ENCODE data around the gene SLC39A1.

Gene SLC39A1

GRCh38 chr1:153973525-153973924 is 10.2 kb upstream of the SLC39A1 start:
- no peak for DNase-seq

DNA sequence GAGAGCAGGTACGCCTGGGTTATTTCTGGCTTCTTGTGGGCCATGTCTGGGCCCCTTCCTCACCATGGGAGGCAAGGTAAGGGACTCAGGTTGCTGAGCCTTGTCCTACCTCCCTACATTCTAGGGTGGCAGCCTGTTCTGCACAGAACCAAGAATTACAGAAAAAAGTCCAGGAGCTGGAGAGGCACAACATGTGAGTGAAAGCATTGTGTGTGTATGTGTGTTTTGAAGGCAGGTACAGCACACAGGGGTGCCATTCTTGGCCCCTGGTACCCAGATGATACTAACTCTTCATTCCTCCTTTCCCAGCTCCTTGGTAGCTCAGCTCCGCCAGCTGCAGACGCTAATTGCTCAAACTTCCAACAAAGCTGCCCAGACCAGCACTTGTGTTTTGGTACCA is 9.7 kb upstream of the SLC39A1 start:
- no peak for DNase-seq

DNA sequence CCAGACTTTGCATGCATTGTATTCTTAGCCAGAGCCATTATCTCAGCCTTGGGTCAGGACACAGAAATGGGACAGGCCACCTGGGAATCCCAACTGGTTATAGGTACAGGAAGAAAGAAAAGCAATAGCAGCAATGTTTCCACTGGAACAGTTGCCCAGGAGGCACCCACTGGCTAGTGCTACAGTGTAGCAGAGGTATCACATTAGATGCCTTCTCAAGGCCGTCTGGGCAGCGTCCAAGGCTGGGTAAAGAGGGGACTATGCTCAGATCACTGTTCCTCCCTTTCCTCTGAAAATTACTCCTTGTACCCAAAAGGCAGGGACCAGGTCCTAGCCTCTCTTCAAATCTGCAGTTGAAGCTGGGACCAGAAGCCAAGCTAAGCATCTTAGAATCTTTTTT is 7.0 kb upstream of the SLC39A1 start:
- no peak for DNase-seq

GRCh38 chr1:153968972-153969371 is 5.6 kb upstream of the SLC39A1 start:
- no peak for DNase-seq

DNA sequence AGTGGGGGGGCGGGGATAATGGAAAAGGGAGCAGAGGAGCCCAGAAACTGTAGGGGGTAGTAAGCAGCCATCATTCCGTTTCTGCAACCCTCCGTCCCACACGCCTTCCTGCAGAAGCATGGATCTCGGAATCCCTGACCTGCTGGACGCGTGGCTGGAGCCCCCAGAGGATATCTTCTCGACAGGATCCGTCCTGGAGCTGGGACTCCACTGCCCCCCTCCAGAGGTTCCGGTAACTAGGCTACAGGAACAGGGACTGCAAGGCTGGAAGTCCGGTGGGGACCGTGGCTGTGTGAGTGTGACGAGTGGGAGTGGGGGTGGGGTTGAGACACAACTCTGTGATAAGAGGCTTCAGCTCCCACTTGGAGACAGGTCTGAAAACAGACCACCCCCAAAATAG is 5.1 kb upstream of the SLC39A1 start:
- no peak for DNase-seq

DNA sequence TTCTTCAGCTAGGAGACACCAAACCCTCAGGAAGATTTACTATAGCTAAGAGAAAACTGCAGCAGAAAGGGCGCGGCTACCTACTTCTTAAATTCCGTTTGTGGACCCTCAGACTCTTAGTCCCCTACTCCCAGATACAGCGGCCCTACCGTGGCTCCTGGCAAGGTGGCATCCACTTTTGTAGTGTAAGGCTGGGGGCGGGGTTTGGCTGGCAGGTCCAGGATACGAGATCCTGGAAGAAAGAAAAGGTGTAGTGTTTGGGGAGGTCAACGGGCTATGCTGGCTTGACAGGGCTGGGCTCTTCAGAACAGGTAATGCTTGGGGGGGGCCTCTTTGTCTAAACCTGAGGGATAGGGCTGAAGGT is 4.6 kb upstream of the SLC39A1 start:
- no peak for DNase-seq

DNA sequence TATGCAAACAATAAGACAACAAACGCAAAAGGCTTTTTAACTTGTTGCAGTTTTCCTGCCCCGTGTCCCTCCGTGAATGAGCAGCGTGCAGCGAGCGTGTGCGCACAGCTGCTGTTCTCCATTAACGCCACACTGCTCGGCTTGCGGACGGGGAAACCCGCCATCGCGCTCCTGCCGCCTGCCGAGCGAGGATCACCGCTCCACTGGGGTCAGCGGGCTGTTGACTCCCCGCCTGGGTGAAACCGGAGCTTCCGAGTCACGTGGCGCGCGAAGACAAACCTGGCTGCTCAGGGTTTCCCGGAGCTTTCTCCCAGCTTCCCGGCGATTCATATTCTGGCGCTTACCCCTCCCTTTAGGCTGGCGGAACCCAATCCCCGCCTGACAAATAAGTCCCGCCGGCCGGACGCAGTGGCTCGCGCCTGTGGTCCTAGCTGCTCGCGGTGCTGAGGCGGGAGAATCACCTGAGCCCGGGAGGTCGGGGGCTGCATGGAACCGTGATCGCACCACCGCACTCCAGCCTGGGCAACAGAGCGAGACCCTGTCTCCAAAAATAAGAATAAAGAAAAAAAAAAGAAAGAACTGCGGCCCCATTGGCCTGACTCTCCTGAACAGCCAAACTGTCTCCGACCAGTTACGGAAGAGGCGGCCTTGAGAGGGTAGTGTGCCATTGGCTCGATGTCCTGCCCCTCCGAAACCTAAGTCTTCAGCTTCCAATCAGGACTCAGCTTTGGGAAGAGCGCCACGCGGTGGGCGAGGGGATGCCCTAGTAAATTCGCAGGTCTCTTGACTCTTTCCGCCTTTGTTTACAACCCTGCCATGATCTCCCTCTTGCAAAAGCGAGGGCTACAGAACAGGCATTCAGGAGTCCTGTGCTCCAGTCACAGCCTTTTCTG is 4.0 kb upstream of the SLC39A1 start, which contains the start of gene CREB3L4:
Gene CREB3L4 (plus strand): TSS at position 796 of the 893 bp plus-strand sequence. CDS start 624 bp downstream, outside the sequence.
- DNase-seq = peak; percentile 40 to 69 (median 59)

GRCh38 chr1:153963850-153964331 is 554 bp upstream of the SLC39A1 start:
- no peak for DNase-seq

- no peak for DNase-seq
Measured at GRCh38 chr1:153962088-153963029, 978 bp downstream of the SLC39A1 start.

GRCh38 chr1:153961421-153961820 is 1.9 kb downstream of the SLC39A1 start:
- no peak for DNase-seq

DNA sequence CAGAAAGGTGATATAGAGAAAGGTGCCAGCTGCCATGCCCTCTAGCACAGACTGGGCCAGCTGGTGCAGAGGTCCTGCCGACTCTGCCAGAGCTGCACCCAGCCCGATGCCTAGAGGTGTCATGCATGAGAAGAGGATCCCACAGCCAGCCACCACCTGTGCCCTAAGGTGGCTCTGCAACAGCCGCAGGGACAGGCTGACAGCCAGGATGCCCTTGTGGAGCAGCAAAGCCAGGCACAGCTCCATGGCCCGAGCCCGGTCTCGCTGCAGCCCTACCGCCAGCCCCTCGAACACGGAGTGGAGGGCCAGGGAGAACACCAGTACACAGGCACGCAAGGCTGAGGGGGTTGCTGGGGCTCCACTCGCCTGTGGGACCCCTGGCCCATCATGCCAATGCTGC is 3.1 kb downstream of the SLC39A1 start:
- DNase-seq = no peak

DNA sequence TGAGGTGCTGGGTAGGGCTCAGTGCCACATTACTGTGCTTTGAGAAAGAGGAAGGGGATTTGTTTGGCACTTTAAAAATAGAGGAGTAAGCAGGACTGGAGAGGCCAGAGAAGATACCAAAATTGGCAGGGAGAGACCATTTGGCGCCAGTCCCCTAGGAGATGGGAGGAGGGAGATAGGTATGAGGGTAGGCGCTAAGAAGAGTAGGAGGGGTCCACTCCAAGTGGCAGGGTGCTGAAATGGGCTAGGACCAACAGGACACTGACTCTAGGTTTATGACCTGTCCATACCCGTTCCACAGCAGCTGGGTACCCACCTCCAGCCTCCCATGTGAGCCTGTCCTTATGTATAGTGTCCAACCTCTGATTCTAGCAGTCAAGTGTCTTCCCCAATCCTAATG is 3.9 kb downstream of the SLC39A1 start:
- no peak for DNase-seq

DNA sequence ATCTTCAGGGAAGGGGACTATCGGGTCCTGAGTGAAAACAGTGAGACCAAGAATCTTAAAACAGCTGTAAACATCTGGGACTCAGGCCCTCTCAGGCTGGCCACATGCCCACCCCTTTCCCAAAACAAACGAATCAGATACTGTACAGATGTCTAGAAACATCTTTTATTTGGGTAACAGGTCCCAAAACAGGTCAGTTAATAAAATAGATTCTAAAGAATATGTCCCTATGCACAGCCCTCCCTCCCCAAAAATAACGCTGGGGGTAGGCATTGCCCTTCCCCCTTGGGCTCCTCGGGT is 4.4 kb downstream of the SLC39A1 start:
- DNase-seq = no peak

DNA sequence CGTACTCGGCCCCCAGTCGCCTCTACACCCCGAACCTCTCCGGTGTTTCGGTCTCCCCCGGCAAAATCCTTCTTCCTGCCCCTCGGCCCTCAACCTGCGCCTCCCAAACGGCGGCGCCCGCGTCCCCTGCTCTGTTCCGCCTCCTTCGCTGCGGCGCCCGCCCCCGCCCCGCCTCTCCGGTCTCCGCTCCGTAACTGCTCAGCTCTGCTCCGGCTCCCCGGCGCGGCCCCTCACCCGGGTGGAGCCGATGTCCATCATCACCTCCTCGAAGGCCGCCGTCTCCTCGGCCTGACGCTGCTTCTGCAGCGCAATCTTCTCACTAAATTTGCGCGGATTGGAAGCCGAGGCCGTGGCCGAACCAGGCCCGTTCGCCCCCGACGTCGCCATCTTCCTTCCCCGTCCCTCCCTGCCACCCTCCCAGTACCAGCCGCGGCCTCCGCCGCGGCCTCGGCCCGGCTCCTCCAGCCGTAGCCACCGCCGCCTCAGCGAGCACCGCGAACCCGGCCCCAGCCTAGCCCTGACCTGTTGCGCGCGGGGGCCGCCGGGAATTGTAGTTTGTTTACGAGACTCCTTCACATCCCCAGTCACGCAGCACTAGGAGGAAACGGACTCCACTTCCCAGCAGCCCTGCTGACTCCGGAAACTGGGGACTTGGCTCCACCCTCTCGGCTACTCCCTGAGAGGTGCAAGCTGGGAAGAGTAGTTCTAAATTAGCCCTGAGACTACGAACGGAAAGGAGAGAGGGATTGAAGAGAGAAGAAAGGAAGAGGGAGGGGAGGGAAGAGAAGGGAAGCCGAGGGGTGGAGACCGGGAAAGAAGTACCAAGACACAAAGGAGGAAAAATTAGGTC is 5.0 kb downstream of the SLC39A1 start, which contains the start of gene CRTC2:
Gene CRTC2 (minus strand): TSS at position 502 of the 850 bp plus-strand sequence. CDS start 115 bp downstream, at position 387.
- DNase-seq = peak; percentile 87 to 94 (median 92)

- peak in 2 of 4 experiments; percentile 12 to 21 for DNase-seq
Measured at GRCh38 chr1:153957744-153958110, 5.6 kb downstream of the SLC39A1 start.

DNA sequence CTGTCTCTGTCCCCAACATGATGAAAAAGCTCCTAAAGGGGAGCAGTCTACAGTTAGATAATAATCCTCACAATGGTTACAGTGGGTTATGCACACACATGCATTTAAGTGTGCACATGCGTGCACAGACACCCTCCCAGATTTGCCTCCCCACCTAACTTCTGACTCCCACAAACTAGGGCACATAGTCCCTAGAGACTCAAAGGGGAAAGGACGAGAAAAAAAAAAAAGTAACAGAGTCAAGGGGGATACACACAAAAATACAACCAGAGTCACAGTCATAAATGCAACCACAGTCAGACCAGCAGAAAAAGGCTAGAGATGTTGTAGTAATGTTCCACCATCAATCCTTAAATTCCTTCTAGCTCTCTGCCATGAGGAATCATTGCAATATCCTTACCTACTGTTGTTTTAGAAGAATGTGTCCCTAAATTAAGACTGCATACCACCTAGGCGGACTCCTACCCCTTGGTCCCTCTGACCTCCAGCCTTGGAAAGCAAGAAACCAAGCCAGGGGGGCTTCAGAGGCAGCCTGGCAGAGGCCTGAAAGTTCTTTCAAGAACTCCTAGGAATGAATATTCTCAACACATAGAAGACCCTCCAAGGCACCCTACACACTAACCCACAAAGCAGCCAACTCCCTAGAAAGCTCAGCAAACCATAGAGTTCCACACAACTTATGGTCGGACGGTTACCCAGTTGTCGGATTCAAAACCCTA is 6.2 kb downstream of the SLC39A1 start:
- no peak for DNase-seq

DNA sequence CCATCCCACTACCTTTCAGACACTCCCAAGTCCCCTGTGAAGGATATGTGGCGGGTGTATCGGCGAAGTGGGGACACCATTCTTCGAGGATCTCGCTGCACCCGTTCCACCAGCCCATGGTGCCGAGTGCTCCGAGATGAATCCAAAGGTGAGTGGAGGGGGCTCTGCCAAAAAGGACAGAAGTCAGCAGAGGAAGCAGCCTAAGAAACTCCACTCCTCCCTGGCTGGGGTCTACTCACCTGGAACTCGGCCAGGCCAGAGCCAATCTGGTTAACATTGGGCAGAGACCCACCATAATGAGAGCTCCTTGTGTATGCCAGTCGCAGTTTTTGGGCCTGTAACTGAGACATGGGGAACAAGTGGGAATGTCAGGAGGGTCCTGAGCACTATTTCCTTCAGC is 8.5 kb downstream of the SLC39A1 start:
- DNase-seq = no peak

DNA sequence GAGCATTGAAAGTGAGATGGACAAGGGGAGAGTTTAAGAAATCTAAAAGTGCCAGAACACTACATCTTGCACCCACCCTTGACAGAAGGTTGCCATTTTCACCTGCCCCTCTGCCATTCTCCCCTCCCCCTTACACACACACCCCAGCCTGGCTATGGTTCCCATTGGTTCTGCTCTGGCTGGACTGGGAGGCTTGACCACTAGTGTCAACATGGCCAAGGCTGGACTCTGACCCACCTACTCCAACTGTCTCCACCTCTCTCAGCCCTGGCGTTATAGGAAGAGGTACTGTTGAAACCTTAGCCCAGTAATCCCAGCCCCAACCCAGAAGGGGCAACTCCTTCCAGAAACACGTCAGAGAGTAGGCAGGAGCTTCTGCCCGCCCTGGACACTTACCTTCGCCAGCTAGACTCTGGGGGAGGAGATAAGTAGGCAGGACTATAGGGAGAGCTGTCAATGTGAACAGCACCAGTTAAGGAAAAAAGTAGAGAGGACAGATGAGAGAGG is 9.4 kb downstream of the SLC39A1 start:
- DNase-seq = no peak

GRCh38 chr1:153951801-153952200 is 11.5 kb downstream of the SLC39A1 start:
- DNase-seq = no peak

DNA sequence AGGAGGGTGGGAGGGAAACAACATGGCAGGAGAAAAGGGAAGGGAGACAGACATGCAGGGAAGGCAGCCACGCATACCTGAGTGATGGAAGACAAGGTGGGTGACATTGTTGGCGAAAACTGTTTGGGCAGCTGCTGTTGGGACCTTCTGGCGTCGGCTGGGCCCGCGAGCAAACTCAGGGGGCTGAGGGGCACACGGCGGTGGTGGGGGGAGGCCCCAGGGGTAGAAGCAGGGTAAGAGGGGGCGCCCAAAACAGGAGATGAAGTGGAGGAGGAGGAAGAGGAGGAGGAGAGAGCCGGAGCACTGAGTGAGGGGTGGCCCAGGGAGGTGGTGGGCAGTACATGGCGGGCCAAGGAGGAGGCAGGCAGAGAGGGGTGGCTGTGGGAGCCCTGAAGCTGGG is 12.2 kb downstream of the SLC39A1 start:
- no peak for DNase-seq

DNA sequence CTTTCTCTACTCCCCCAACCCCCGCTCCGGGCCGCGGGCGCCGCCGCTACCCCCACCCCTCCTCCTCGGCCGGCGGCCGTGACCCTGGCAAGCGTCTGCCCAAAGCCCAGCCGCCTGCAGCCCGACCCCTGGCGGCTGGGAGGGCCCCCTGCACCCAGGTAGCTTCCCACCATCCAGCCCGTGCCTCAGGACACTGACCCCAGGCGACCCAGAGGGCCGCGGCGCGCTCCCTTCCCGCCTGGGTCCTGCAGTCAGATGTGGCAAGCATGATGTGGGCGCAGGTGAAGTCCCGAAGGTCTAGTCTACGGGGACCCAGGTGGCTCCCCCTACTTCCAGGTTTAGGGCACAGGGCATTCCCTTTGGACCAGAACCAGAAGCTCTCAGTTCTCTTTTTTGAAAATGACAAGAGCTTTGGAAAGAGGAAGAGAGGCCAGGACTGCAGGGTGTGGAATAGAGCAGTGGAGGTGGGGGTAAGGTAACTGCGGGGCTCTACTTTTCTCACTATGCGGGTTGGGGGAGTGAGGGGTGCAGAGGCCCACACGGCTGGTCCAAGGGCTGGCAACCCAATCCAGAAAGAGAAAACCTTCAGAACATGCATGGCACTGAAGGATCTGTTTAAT is 16.6 kb downstream of the SLC39A1 start, which contains the start of gene DENND4B:
Gene DENND4B (minus strand): TSS at position 97 of the 620 bp plus-strand sequence. CDS start 2,344 bp downstream, outside the sequence.
- DNase-seq = peak; percentile 48 to 62 (median 58)
